Gastroesophageal sphincter (tissue), 4 donors: ENCODE results near the gene SAAL1. TPM values are rescaled to one million over a fixed set of nuclear protein-coding genes. Genes with fewer than 3 reads are reported as not detected.

Experiments used
- ATAC-seq: fragments of 150-250 bp; one replicate; pipeline ENCODE4 v1.9.1; 2016; ENCODE audit warnings: mild to moderate bottlenecking, moderate library complexity
- H3K27ac ChIP-seq, 4 donors: fragments of 200-600 bp; sonication (generic) in 3 of 4; 1 replicate in 3 of 4; 2 replicates in 1 of 4; pipeline ENCODE4 v1.5.1; 2016 to 2019
- H3K27me3 ChIP-seq: fragments of 200-600 bp; sonication (generic); one replicate; pipeline ENCODE4 v1.5.1; 2019
- H3K36me3 ChIP-seq, 2 donors: fragments of 200-600 bp; sonication (generic); one replicate each; pipeline ENCODE4 v1.5.1; 2019; ENCODE audit warnings: control low read depth in 1 of 2
- H3K4me1 ChIP-seq, 3 donors: fragments of 200-600 bp; sonication (generic); 1 replicate in 2 of 3; 2 replicates in 1 of 3; pipeline ENCODE4 v1.5.1; 2016 to 2019; ENCODE audit warnings: control low read depth in 2 of 3
- H3K4me3 ChIP-seq, 2 donors: fragments of 200-600 bp; sonication (generic); one replicate each; pipeline ENCODE4 v1.5.1; 2019; ENCODE audit warnings: mild to moderate bottlenecking in 1 of 2, moderate library complexity in 1 of 2
- H3K9me3 ChIP-seq, 3 donors: fragments of 200-600 bp; sonication (generic); one replicate each; pipeline ENCODE4 v1.5.1; 2017 to 2019; ENCODE audit warnings: control low read depth in 2 of 3
- EP300 ChIP-seq: sonication (generic); formaldehyde crosslinking; IDR thresholded peaks from one replicate; pipeline ENCODE4 v1.6.1; 2017; ENCODE audit warnings: antibody characterized with exemption, mild to moderate bottlenecking
- POLR2A ChIP-seq, 2 donors: fragments of 450-650 bp; IDR thresholded peaks; one replicate each; pipeline ENCODE4 v1.6.1; 2017; ENCODE audit warnings: antibody characterized with exemption in 2 of 2, mild to moderate bottlenecking in 2 of 2, moderate library complexity in 1 of 2
- POLR2AphosphoS5 ChIP-seq: sonication (generic); formaldehyde crosslinking; IDR thresholded peaks from one replicate; pipeline ENCODE4 v1.6.1; 2017; ENCODE audit warnings: antibody characterized with exemption
- WGBS, 2 donors: methylation state at CpG; one replicate each; pipeline ENCODE4 v1.1.5; 2018; ENCODE audit warnings: low coverage in 1 of 2; 5-methylcytosine and 5-hydroxymethylcytosine counted together
- total RNA-seq, 4 donors: library from RNA; depleted of rRNA; stranded (reverse); fragments of >200 nt; gene quantifications; one replicate each; pipeline ENCODE4 v1.1.0, GENCODE V29; 2016
- TF ChIP-seq, protein P1 (sequence below), 4 experiments: fragments of 200-600 bp in 2 of 4; fragments of 450-650 bp in 2 of 4; sonication (generic) in 1 of 4; IDR thresholded peaks; one replicate each; pipeline ENCODE4 v1.5.1; 2017 to 2019; ENCODE audit warnings: antibody characterized with exemption in 4 of 4, mild to moderate bottlenecking in 2 of 4, moderate library complexity in 2 of 4

SAAL1 gene
- total RNA-seq, 4 donors from 2014 or later = 11.3 to 21.5 (median 14.4) TPM

DNA sequence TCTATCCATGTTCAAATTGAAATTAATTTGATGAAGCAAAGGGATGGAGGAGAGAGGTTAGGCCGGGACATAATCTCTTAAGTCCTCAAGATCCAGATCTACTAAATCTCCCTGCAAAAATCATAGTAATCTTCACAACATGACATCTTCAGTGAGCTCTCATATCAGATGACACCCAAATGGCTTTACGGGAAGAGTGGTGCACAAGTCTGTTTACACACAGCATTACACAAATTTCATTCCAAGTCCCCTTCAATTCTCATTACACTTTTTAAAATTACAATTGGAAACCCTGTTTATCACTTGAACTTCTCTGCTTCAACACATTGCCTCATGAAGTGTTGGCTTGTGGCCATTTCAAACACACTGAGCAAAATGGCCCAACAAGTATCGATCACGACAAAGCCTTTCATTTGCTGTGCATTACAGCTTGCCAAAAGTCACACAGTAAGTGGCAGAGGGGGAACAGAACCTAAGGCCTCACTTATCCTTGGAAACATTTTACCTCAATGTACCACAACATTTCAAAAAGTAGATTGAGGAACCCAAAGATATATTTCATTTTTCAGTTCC is 41.9 kb downstream of the SAAL1 start:
- TF ChIP-seq POLR2AphosphoS5 = no peak
- TF ChIP-seq POLR2A (IDR thresholded peaks at IDR 0.05) = no peak
- TF ChIP-seq, protein P1, sequence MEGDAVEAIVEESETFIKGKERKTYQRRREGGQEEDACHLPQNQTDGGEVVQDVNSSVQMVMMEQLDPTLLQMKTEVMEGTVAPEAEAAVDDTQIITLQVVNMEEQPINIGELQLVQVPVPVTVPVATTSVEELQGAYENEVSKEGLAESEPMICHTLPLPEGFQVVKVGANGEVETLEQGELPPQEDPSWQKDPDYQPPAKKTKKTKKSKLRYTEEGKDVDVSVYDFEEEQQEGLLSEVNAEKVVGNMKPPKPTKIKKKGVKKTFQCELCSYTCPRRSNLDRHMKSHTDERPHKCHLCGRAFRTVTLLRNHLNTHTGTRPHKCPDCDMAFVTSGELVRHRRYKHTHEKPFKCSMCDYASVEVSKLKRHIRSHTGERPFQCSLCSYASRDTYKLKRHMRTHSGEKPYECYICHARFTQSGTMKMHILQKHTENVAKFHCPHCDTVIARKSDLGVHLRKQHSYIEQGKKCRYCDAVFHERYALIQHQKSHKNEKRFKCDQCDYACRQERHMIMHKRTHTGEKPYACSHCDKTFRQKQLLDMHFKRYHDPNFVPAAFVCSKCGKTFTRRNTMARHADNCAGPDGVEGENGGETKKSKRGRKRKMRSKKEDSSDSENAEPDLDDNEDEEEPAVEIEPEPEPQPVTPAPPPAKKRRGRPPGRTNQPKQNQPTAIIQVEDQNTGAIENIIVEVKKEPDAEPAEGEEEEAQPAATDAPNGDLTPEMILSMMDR (IDR thresholded peaks at IDR 0.05) = no peak
- TF ChIP-seq EP300 = no peak
- Histone ChIP-seq H3K27me3 (no peaks in the 10 kb centered on the region), H3K27ac (no peak overlapping the region), H3K36me3 (peaks cover 0 to 11% of the 10 kb centered on the region in 2 donors), H3K4me3 (no peak overlapping the region), H3K4me1 (no peaks in the 10 kb centered on the region), H3K9me3 (no peaks in the 10 kb centered on the region)
- 55 to 63% methylated on average over 4 of the region's 4 CpGs for WGBS, 2 donors
- ATAC-seq = no peak

DNA sequence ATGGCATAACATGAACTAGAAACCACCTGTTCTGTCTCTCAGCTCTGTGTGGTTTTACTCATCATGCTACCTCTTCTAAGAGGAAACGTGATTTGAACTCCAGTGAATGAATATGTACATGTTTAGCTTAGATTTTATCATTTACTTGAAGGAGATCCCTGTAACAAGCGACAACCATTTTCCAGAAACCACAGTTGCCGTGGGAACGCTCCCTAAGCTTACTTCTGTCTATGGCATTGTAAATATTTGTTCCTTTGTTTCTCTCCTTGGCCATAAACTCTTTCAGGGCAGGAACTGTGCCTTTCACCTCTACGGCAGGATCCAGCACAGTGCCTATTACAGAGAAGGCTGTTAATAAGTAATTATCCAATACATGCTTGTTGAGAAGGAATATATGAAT is 42.8 kb downstream of the SAAL1 start:
- Histone ChIP-seq H3K4me3 (no peak overlapping the region), H3K27me3 (no peaks in the 10 kb centered on the region), H3K36me3 (peaks cover 0 to 6% of the 10 kb centered on the region in 2 donors), H3K27ac (no peak overlapping the region), H3K4me1 (no peaks in the 10 kb centered on the region), H3K9me3 (no peaks in the 10 kb centered on the region)
- 66 to 75% methylated on average over 4 to 5 of the region's 5 CpGs for WGBS, 2 donors
- TF ChIP-seq POLR2A (IDR thresholded peaks at IDR 0.05) = no peak
- TF ChIP-seq EP300 = no peak
- TF ChIP-seq POLR2AphosphoS5 = no peak
- TF ChIP-seq, protein P1 (IDR thresholded peaks at IDR 0.05) = no peak
- no peak for ATAC-seq

DNA sequence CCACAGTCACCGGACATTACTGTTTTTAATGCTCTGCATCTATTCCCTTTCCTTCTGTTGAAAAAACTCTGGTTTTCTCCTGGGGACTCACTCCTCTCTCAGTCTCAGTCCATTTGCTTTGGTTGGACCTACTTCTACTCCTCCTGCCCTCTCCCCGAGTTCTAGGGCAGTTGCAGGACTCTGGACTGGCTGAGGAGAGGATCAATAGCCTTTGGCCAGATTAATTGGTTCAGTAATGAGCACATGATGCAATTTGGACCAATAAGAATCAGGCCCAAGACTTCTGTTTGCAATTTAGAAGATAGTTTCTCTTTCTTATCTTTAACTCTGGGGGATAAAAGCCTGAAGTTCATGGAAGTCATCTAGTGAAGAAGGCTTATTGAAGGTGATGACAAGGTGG is 44.5 kb downstream of the SAAL1 start:
- TF ChIP-seq, protein P1 (IDR thresholded peaks at IDR 0.05) = no peak
- TF ChIP-seq POLR2A (IDR thresholded peaks at IDR 0.05) (no peak), EP300 (no peak), POLR2AphosphoS5 (no peak)

DNA sequence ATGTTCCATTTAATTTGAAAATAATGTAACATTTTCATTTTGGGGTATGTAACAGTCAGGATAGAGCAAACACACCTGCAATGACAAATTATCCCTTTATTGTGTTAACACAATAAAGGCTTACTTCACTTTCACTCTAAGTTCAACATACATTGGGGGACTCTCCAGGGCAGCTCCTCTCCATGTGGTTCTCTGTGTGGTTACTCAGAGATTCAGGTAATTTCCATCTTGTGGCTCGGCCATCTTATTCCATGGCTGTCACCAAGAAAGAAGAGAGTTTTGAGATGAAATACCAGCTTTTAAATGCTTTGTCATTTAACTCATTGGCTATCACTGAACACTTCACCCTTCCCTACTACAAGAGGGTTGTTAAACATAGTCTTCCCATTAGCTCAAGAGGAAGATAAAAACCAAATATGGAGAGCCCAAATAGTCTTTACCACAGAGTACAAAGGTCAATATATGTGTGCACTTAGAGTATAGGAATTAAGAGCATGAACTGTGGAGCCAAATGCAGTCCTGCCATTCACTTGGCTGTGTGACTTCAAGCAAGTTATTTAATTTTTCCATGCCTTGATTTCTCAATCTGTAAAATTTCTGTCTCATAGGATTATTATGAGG is 49.2 kb downstream of the SAAL1 start:
- H3K36me3 ChIP-seq = no peaks in the 10 kb centered on the region
- no peaks in the 10 kb centered on the region for H3K9me3 ChIP-seq
- no peak for ATAC-seq
- H3K27ac ChIP-seq = no peak overlapping the region
- no peaks in the 10 kb centered on the region for H3K27me3 ChIP-seq
- no peak overlapping the region for H3K4me3 ChIP-seq
- H3K4me1 ChIP-seq = no peaks in the 10 kb centered on the region
- WGBS, 2 donors = 10 to 73% methylated on average over 1 of the region's 1 CpG
- no peak for TF ChIP-seq POLR2AphosphoS5
- TF ChIP-seq POLR2A (IDR thresholded peaks at IDR 0.05) = no peak
- TF ChIP-seq EP300 = no peak
- TF ChIP-seq, protein P1 (IDR thresholded peaks at IDR 0.05) = no peak

More for the DNA sequence above, 44.5 kb downstream of the SAAL1 start:
- Histone ChIP-seq H3K27ac (no peak overlapping the region), H3K36me3 (peaks cover 0 to 6% of the 10 kb centered on the region in 2 donors), H3K27me3 (no peaks in the 10 kb centered on the region), H3K9me3 (no peaks in the 10 kb centered on the region), H3K4me1 (no peaks in the 10 kb centered on the region), H3K4me3 (no peak overlapping the region)
- ATAC-seq = no peak
- 78% methylated on average over 2 of the region's 2 CpGs; no CpG with 5 or more reads in 1 of the 2 donors for WGBS, 2 donors
